ENCODE measurements around the gene HSPG2.
"Not testable (repeated sequence)": the region's sequence is repeated elsewhere in the genome, so short reads cannot be mapped to it uniquely, and the experiment has no call there.

Gene HSPG2

DNA sequence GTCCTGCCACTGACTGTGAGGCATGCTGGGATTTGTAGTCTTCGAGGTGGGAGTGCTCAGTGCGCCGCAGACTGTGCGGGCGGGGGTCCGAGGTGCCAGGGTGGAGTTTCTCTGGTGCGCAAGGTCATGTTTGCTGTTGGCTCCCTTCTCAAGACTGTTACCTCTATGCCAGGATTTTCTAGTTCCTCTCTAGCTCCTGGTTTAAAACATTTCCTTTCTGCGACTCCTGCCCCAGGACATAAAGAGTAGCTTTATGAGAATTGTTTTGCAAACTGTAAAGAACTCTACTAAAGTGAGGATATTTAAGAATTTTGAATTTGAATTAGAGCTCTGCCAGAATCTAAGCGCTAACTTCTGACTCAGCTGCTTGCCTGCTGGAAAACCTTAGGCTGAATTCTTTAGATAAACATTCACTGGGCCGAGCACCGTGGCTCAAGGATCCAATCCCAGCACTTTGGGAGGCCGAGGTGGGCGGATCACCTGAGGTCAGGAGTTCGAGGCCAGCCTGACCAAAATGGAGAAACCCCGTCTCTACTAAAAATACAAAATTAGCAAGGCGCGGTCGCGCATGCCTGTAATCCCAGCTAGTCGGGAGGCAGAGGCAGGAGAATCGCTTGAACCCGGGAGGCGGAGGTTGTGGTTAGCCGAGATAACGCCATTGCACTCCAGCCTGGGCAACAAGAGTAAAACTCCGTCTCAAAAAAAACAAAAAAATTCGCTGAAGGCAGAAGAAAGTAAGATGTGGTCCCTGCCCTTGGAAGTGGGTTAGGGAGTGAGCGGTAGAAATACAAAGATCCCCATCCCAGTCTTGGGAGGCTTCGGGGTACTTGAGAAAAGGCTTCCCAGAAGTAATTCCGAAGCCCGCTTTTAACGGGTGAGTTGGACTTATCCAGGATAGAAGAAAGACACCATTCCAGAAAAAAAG, 153.2 kb downstream of the HSPG2 start:
- no peak for DNase-seq (ENCODE audit: low read depth)

DNA sequence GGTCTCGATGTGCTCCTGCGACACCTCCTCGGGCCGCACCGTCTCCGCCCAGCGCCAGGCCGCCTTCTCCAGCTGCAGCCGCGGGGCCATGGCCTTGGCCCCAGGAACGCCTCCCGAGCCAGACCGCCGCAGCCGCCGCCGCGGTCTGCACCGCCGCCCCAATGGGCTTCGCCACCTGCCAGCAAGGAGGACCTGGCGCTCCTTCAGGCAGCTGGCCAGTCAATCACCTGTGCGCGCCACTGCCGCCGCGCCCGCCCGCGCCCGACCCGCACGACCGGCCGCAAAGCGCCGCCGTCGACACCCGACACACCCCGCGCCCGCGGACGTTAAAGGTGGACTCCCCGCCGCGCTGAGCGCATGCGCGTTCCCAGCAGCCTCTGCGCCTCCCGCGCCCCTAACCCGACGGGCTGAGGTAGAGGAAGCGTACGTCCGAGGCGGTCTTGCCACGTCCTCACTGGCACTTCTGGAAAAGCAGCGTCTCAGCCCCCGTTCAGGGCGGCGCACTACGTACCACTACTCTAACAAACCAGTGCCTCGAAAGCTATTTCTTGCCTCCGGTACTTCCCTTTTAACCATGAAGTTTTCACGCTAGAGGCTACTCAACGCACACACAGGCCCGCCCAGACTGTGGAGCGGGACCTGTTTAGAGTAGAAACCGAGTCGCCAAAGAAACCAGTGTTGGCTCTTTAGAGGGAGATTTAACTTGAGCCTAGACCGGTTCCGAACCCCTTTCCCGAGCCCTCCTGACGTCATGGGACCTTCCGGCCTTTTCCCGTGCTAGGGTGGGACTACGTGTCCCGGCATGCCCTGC, 154.0 kb downstream of the HSPG2 start, which contains the start of gene USP48:
USP48 (minus strand) TSS at position 282 of the 811 bp plus-strand sequence; CDS start at position 90, 192 bp downstream.
- peak; percentile 90 for DNase-seq (ENCODE audit: low read depth)

DNA sequence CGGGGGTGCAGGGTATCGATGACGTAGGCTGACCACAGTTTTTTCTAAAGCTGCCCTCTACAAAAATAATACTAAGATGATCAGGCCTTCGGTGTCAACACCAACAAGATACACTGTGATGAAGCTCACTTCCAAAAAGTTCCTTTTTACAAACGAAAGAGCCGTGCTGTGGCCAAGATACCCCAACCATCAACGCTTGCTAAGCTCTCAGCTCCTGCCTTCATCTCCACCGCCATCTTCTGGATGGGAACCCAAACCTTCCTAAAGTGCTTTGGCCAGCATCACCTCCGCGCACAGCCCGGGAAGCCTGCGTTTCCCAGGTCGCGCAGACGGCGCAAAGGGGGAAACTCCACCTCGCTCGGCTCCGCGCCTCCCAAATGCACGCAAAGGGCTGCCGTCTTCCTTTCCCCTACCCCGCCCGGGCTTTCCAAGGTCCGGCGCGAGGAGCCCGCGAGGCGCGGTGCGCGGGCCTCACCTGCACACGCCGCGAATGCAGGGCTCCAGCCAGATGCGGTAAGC, 154.7 kb downstream of the HSPG2 start:
- peak; percentile 26 for DNase-seq (ENCODE audit: low read depth)

DNA sequence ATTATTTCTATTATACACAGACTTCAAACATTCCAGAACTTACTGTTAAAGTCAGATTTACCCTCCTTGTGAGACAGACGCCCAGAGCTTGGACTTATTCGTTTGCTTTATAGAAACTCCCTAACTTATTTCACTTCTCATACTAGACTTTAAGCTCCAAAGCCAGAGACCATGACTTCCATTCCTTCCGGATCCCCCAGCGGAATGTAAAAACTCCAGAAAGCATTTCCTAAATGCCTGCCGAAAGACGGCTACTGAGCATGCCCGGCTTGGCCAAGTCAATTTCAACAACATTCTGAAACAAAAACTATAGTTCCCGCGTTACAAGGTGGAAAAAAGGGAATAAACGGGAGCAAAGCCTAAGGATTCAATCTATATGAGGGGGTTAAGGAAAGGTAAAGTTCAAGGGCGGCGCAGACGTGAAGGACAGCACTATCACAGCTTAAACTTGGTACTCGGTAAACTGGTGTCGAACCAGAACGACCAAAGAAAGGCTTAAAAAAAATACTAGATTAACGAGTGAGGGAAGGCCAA, 155.2 kb downstream of the HSPG2 start:
- DNase-seq (ENCODE audit: low read depth) = no peak

DNA sequence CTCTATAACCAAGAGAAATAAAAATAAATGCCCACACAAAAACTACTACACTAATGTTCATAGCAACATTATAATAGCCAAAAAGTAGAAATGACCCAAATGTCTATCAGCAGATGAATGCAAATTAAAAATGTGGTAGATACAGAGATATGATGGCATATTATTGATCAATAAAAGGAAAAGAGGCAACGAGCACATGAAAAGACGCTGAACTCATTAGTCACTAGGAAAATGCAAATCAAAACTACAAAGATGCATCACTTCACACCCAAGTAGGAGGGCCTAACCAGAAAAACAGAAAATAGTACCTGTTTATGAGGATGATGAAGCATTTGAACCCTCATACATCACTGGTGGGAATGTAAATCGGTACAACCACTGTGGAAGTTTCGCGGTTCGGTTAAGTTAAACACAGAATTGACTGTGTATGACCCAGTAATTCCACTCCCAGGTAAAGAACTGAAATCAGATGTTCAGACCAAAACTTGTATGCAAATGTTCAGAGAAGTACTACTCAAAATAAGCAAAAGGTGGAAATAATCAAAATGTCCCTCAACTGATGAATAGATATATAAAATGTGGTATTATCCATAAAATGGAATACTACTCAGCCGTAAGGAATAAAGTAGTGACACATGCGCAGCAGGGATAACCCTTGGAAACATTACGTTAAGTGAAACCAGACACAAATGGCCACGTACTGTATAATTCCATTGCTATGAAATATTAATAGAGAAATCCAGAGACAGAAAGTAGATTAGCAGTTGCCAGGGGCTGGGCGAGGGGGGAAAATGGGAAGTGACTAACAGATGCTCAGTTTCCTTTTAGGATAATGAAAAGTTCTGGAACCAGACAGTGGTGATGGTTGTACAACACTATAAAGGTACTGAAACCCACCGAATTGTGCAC, 157.2 kb downstream of the HSPG2 start:
- DNase-seq (ENCODE audit: low read depth) = no peak

DNA sequence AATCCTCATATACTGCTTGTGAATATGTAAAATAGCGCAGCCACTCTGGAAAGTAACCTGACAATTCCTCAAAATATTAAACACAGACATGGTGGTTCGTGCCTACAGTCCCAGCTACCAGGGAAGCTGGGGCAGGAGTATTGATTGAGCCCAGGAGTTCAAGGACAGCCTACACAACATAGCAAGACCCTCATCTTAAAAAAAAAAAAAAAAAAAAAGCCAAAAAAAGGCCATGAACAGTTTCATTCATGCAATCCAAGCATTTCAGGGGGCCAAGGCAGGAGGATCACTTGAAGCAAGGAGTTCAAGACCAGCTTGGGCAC, 158.7 kb downstream of the HSPG2 start:
- DNase-seq (ENCODE audit: low read depth) = no peak

DNA sequence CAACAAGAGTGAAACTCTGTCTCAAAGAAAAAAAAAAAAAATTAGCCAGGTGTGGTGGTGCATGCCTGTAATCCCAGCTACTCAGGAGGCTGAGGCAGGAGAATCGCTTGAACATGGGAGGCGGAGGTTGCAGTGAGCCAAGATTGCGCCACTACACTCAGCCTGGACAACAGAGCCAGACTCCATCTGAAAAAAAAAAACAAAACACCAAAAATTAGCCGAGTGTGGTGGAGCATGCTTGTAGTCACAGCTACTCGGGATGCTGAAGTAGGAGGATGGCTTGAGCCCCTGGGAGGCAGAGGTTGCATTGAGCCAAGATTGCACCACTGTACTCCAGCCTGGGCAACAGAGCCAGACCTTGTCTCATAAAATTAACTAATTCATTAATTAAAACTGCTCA, 160.2 kb downstream of the HSPG2 start:
- not testable (repeated sequence) for DNase-seq (ENCODE audit: low read depth)

DNA sequence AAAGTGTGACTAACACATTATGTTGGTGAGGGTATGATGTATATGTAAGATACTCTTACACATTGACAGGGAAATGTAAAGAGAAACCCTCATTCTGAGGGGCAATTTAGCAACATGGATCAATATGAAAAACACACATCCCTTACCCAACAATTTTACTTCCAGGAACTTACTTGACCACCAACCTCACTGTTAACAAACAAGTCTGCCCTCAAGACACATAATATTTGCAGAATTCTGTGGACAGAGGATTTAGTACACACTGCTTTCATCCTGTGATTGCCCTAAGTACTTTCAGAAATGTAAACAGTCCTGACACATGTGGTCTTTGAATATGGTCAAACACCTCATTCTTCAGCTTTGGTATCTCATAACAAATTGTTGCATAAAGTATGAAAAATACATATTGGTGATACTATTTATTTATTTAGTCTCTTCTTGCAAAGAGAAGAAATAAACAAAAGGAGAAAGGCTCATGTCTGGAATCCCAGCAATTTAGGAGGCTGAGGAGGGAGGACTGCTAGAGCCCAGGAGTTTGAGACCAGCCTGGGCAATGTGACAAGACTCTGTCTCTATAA, 161.0 kb downstream of the HSPG2 start:
- no peak for DNase-seq (ENCODE audit: low read depth)

DNA sequence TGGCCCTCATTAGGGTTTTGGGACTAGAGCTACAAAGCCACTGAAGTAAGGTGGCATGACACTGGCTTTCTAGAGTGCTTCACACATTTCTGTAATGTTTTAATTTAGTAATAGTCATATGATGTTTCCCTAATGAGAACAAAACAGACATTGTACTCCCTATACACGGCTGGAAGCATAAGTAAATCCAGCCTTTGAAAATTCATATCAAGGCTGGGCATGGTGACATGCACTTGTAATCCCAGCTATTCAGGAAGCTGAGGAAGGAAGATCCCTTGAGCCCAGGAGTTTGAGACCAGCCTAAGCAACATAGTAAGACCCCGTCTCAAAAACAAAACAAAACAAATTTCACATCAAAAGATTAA, 161.6 kb downstream of the HSPG2 start:
- DNase-seq (ENCODE audit: low read depth) = no peak

DNA sequence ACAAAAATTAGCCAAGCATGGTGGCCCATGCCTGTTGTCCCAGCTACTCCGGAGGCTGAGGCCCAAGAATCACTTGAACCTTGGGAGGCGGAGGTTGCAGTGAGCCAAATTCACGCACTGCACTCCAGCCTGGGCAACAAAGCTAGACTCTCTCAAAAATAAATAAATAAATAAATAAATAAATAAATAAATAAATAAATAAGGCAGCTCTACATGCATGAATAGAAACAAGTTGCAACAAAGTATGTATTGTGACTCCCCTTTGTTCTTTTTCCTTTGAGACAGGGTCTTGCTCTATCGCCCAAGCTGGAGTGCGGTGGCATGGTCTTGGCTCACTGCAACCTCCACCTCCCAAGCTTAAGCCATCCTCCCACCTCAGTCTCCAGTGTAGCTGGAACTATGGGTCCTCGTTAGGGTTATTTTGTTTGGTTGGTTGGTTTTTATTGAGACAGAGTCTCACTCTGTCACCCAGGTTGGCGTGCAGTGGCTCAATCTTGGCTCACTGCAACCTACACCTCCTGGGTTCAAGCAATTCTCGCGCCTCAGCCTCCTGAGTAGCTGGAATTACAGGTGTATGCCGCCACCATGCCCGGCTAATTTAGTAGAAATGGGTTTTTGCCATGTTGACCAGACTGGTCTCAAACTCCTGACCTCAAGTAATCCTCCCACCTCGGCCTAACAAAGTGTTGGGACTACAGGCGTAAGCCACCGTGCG, 162.1 kb downstream of the HSPG2 start:
- DNase-seq (ENCODE audit: low read depth) = no peak

DNA sequence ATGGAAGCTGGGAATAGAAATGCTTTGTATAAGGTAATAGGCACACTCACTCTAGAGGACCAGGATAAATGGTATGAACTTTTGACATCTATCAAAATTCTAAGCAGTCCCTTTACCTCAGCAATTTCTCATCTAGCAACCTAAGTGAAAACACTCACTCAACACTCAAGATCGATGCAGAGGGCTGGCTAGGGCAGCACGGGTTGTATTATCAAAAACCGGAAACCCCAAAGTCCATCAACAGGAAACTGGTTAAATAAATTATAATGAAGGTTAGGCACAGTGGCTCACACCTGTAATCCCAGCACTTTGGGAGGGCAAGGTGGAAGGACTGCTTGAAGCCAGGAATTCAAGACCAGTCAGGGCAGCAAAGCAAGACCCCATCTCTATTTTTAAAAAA, 163.5 kb downstream of the HSPG2 start:
- no peak for DNase-seq (ENCODE audit: low read depth)

Data from stimulated activated CD8-positive, alpha-beta memory T cell treated with anti-CD3 and anti-CD28 coated beads, Interleukin-7, amount 100 ng/mL, for 24 hours (primary cell).